ENCODE results near the gene SMPD2.

- TF ChIP-seq POLR2A (IDR thresholded peaks at IDR 0.05; ENCODE audit: low read depth, low read length) (no peak), POLR2AphosphoS5 (IDR thresholded peaks at IDR 0.05; ENCODE audit: low read depth, low read length) (no peak), TAF1 (IDR thresholded peaks at IDR 0.05; ENCODE audit: low read depth, low read length) (no peak)
Observed at GRCh38 chr6:109447087-109447486, 6.6 kb downstream of the SMPD2 start.

Measured in GM12891 (cell line).